HEK293 (cell line): ENCODE results near the gene MAP7.

Experiments used
- CTCF ChIA-PET: fragments of 350-600 bp; formaldehyde crosslinking; extraction: SDS; loops from one replicate; lab custom pipeline; 2021; ENCODE audit warnings: antibody characterized with exemption; lab: Yijun Ruan, JAX
- POLR2A ChIA-PET: fragments of 300-600 bp; formaldehyde crosslinking; extraction: SDS; loops from one replicate; lab custom pipeline; 2020; ENCODE audit warnings: antibody characterized with exemption, inconsistent platforms; lab: Yijun Ruan, JAX
- H3K27ac ChIP-seq: fragments of 200-500 bp; sonication (Bioruptor generic); 2 replicates; pipeline ENCODE4 v1.5.1; 2014; ENCODE audit warnings: low read depth, low read length, control low read depth, inconsistent platforms; ENCODE audit errors: extremely low read depth
- H3K36me3 ChIP-seq, 2 experiments: fragments of 200-500 bp in 1 of 2; sonication (Bioruptor generic) in 1 of 2; 1 replicate in 1 of 2; 2 replicates in 1 of 2; pipeline ENCODE4 v1.5.1; 2014 to 2017; ENCODE audit warnings: inconsistent platforms in 2 of 2, low read length in 2 of 2; ENCODE audit not compliant: control insufficient read depth in 2 of 2, insufficient read depth in 1 of 2
- H3K4me1 ChIP-seq: fragments of 200-500 bp; sonication (Bioruptor generic); 2 replicates; pipeline ENCODE4 v1.5.1; 2014; ENCODE audit warnings: mild to moderate bottlenecking, low read length, inconsistent platforms; ENCODE audit not compliant: control insufficient read depth, insufficient read depth
- H3K4me3 ChIP-seq: 2 replicates; pipeline ENCODE4 v1.5.1; 2011; ENCODE audit warnings: low read depth, mild to moderate bottlenecking, control low read depth, low read length, moderate library complexity
- H3K9me3 ChIP-seq: fragments of 200-500 bp; sonication (Bioruptor generic); 2 replicates; pipeline ENCODE4 v1.5.1; 2014; ENCODE audit warnings: low read depth, low read length, inconsistent platforms; ENCODE audit not compliant: control insufficient read depth, insufficient read depth
- ATF2 ChIP-seq: fragments of 450-650 bp; formaldehyde crosslinking; IDR thresholded peaks from 2 replicates; pipeline ENCODE4 v1.5.1; 2016; ENCODE audit warnings: missing biosample characterization, missing genetic modification characterization, low read depth
- FEZF1 ChIP-seq: fragments of 450-650 bp; formaldehyde crosslinking; IDR thresholded peaks from 2 replicates; pipeline ENCODE4 v1.5.1; 2016; ENCODE audit warnings: missing biosample characterization, missing genetic modification characterization
- INSM2 ChIP-seq: fragments of 450-650 bp; formaldehyde crosslinking; IDR thresholded peaks from 2 replicates; pipeline ENCODE4 v1.5.1; 2016; ENCODE audit warnings: missing biosample characterization, missing genetic modification characterization
- KLF8 ChIP-seq: fragments of 450-650 bp; formaldehyde crosslinking; IDR thresholded peaks from 2 replicates; pipeline ENCODE4 v1.5.1; 2016; ENCODE audit warnings: missing biosample characterization, missing genetic modification characterization
- OSR2 ChIP-seq: fragments of 450-650 bp; formaldehyde crosslinking; IDR thresholded peaks from 2 replicates; pipeline ENCODE4 v1.5.1; 2016; ENCODE audit warnings: missing biosample characterization, missing genetic modification characterization
- SALL2 ChIP-seq: fragments of 450-650 bp; formaldehyde crosslinking; IDR thresholded peaks from 2 replicates; pipeline ENCODE4 v1.5.0; 2017; ENCODE audit warnings: missing biosample characterization, mild to moderate bottlenecking, missing genetic modification characterization, borderline replicate concordance
- SETDB1 ChIP-seq: IDR thresholded peaks from one replicate; pipeline ENCODE4 v1.6.1; 2017; ENCODE audit warnings: mild to moderate bottlenecking, low read length, moderate library complexity, mixed read lengths; ENCODE audit not compliant: insufficient read length
- SP7 ChIP-seq: fragments of 450-650 bp; formaldehyde crosslinking; IDR thresholded peaks from 2 replicates; pipeline ENCODE4 v1.5.1; 2016; ENCODE audit warnings: missing biosample characterization, missing genetic modification characterization
- TRIM28 ChIP-seq: IDR thresholded peaks from 2 replicates; pipeline ENCODE4 v1.6.1; 2011; ENCODE audit warnings: low read length, control low read depth, borderline replicate concordance
- ZBTB20 ChIP-seq: fragments of 450-650 bp; formaldehyde crosslinking; IDR thresholded peaks from 2 replicates; pipeline ENCODE4 v1.5.1; 2016; ENCODE audit warnings: missing biosample characterization, missing genetic modification characterization
- ZNF138 ChIP-seq: fragments of 450-650 bp; formaldehyde crosslinking; IDR thresholded peaks from 2 replicates; pipeline ENCODE4 v1.5.1; 2016; ENCODE audit warnings: missing biosample characterization, missing genetic modification characterization, borderline replicate concordance
- ZNF157 ChIP-seq: fragments of 450-650 bp; formaldehyde crosslinking; IDR thresholded peaks from 2 replicates; pipeline ENCODE4 v1.5.1; 2016; ENCODE audit warnings: missing biosample characterization, missing genetic modification characterization
- ZNF174 ChIP-seq: fragments of 450-650 bp; formaldehyde crosslinking; IDR thresholded peaks from 2 replicates; pipeline ENCODE4 v1.5.0; 2017; ENCODE audit warnings: missing biosample characterization, mild to moderate bottlenecking, missing genetic modification characterization
- ZNF324 ChIP-seq: fragments of 450-650 bp; formaldehyde crosslinking; IDR thresholded peaks from 2 replicates; pipeline ENCODE4 v1.5.1; 2016; ENCODE audit warnings: missing biosample characterization, missing genetic modification characterization
- ZNF335 ChIP-seq: fragments of 450-650 bp; formaldehyde crosslinking; conservative IDR thresholded peaks from 2 replicates; pipeline ENCODE4 v1.5.1; 2016; ENCODE audit warnings: missing biosample characterization, missing genetic modification characterization
- ZNF362 ChIP-seq: fragments of 450-650 bp; formaldehyde crosslinking; IDR thresholded peaks from 2 replicates; pipeline ENCODE4 v1.5.1; 2016; ENCODE audit warnings: missing biosample characterization, missing genetic modification characterization
- ZNF391 ChIP-seq: fragments of 450-650 bp; formaldehyde crosslinking; IDR thresholded peaks from 2 replicates; pipeline ENCODE4 v1.5.1; 2016; ENCODE audit warnings: low read depth, missing biosample characterization, missing genetic modification characterization, borderline replicate concordance
- ZNF449 ChIP-seq: fragments of 450-650 bp; formaldehyde crosslinking; IDR thresholded peaks from 2 replicates; pipeline ENCODE4 v1.5.1; 2017; ENCODE audit warnings: missing biosample characterization, mild to moderate bottlenecking, missing genetic modification characterization, moderate library complexity
- ZNF530 ChIP-seq: fragments of 450-650 bp; formaldehyde crosslinking; IDR thresholded peaks from 2 replicates; pipeline ENCODE4 v1.5.1; 2016; ENCODE audit warnings: low read depth, missing biosample characterization, missing genetic modification characterization
- ZNF548 ChIP-seq: fragments of 450-650 bp; formaldehyde crosslinking; IDR thresholded peaks from 2 replicates; pipeline ENCODE4 v1.5.1; 2016; ENCODE audit warnings: missing biosample characterization, missing genetic modification characterization
- ZNF707 ChIP-seq: fragments of 450-650 bp; formaldehyde crosslinking; IDR thresholded peaks from 2 replicates; pipeline ENCODE4 v1.5.1; 2016; ENCODE audit warnings: missing biosample characterization, missing genetic modification characterization
- ZNF76 ChIP-seq: fragments of 450-650 bp; formaldehyde crosslinking; IDR thresholded peaks from 2 replicates; pipeline ENCODE4; 2016; ENCODE audit warnings: low read depth, missing biosample characterization, missing genetic modification characterization, borderline replicate concordance
- ZNF776 ChIP-seq: fragments of 450-650 bp; formaldehyde crosslinking; IDR thresholded peaks from 2 replicates; pipeline ENCODE4 v1.5.0; 2017; ENCODE audit warnings: missing biosample characterization, missing genetic modification characterization, borderline replicate concordance
- ZNF837 ChIP-seq: fragments of 450-650 bp; formaldehyde crosslinking; IDR thresholded peaks from 2 replicates; pipeline ENCODE4 v1.5.1; 2016; ENCODE audit warnings: missing biosample characterization, missing genetic modification characterization
- ZNF843 ChIP-seq: fragments of 450-650 bp; formaldehyde crosslinking; IDR thresholded peaks from 2 replicates; pipeline ENCODE4 v1.5.1; 2016; ENCODE audit warnings: missing biosample characterization, missing genetic modification characterization
- ZSCAN16 ChIP-seq: fragments of 450-650 bp; formaldehyde crosslinking; IDR thresholded peaks from 2 replicates; pipeline ENCODE4 v1.5.1; 2016; ENCODE audit warnings: missing biosample characterization, missing genetic modification characterization
- ZSCAN4 ChIP-seq: fragments of 450-650 bp; formaldehyde crosslinking; IDR thresholded peaks from 2 replicates; pipeline ENCODE4 v1.5.1; 2017; ENCODE audit warnings: missing biosample characterization, missing genetic modification characterization
- ZSCAN5A ChIP-seq: fragments of 450-650 bp; formaldehyde crosslinking; IDR thresholded peaks from 2 replicates; pipeline ENCODE4 v1.5.1; 2016; ENCODE audit warnings: missing biosample characterization, missing genetic modification characterization

The MAP7 gene

GRCh38 chr6:136326038-136326553 lies 224.1 kb downstream of the MAP7 start:
- no peak overlapping the region for H3K27ac ChIP-seq
- H3K4me3 ChIP-seq, result no peak overlapping the region
- H3K36me3 ChIP-seq, result no peaks in the 10 kb centered on the region
- 0 out of 2 replicates have a peak, but pooled peaks cover 3% of the 10 kb centered on the region for H3K4me1 ChIP-seq
- POLR2A ChIA-PET, result interaction anchor here (0.6 to 1.8 kb wide), 2 partner anchors 36 to 82 kb away, joined by 4 to 8 read pairs; partner anchors contain the start of gene BCLAF1
- no peaks in the 10 kb centered on the region for H3K9me3 ChIP-seq
- CTCF ChIA-PET, result interaction anchor here (0.6 to 4.1 kb wide), 4 partner anchors 9 to 451 kb away, joined by 3 to 19 read pairs (median 4); no protein-coding TSS in a partner anchor
- TF ChIP-seq ZBTB20, result no peak
- no peak for TF ChIP-seq ZNF157
- TF ChIP-seq ZNF776 (tag by site-specific recombination), result no peak
- peak; percentile 99 for TF ChIP-seq ATF2
- TF ChIP-seq ZNF138, result no peak
- peak; percentile 73; the same call in 1 of the 2 replicates for TF ChIP-seq TRIM28
- no peak for TF ChIP-seq ZSCAN16 (tag by site-specific recombination)
- no peak for TF ChIP-seq ZNF174 (tag by site-specific recombination)
- TF ChIP-seq ZSCAN4, result peak; percentile 24; the same call in 1 of the 2 replicates
- 0 out of 2 replicates have a peak, but pooled peaks have one; percentile 37 for TF ChIP-seq ZNF324 (tag by site-specific recombination)
- no peak for TF ChIP-seq SETDB1
- TF ChIP-seq ZNF391 (tag by site-specific recombination), result peak; percentile 50; the same call in 1 of the 2 replicates
- TF ChIP-seq KLF8 (tag by site-specific recombination), result peak; percentile 63
- no peak for TF ChIP-seq ZNF530 (tag by site-specific recombination)
- TF ChIP-seq ZNF843 (tag by site-specific recombination), result peak; percentile 28; the same call in 1 of the 2 replicates
- TF ChIP-seq INSM2 (tag by site-specific recombination), result peak; percentile 71
- TF ChIP-seq ZNF707 (tag by site-specific recombination), result no peak
- TF ChIP-seq ZNF335 (tag by site-specific recombination), result peak; percentile 30; the same call in 1 of the 2 replicates
- peak; percentile 26; the same call in 1 of the 2 replicates for TF ChIP-seq FEZF1 (tag by site-specific recombination)
- TF ChIP-seq ZNF362, result no peak
- peak; percentile 61 for TF ChIP-seq OSR2
- no peak for TF ChIP-seq ZSCAN5A (tag by site-specific recombination)
- TF ChIP-seq ZNF548 (tag by site-specific recombination), result no peak
- TF ChIP-seq ZNF76 (tag by site-specific recombination), result peak; percentile 37; the same call in 1 of the 2 replicates
- peak; percentile 83 for TF ChIP-seq SP7 (tag by site-specific recombination)
- peak; percentile 23; the same call in 1 of the 2 replicates for TF ChIP-seq ZNF449 (tag by site-specific recombination)
- no peak for TF ChIP-seq SALL2 (tag by site-specific recombination)
- no peak for TF ChIP-seq ZNF837 (tag by site-specific recombination)
